Uterus (tissue), 2 donors: ENCODE data around the gene FAM83F.

Experiments used
- POLR2A ChIP-seq, 2 donors: fragments of 450-650 bp; IDR thresholded peaks; one replicate each; pipeline ENCODE4 v1.6.1; 2016; ENCODE audit warnings: antibody characterized with exemption in 2 of 2, mild to moderate bottlenecking in 1 of 2, moderate library complexity in 1 of 2
- TF ChIP-seq, protein P1 (sequence below), 4 experiments: fragments of 200-600 bp in 2 of 4; fragments of 450-650 bp in 2 of 4; sonication (generic) in 2 of 4; IDR thresholded peaks; one replicate each; pipeline ENCODE4 v1.5.1; 2016 to 2019; ENCODE audit warnings: antibody characterized with exemption in 4 of 4, mild to moderate bottlenecking in 2 of 4, moderate library complexity in 1 of 4

DNA sequence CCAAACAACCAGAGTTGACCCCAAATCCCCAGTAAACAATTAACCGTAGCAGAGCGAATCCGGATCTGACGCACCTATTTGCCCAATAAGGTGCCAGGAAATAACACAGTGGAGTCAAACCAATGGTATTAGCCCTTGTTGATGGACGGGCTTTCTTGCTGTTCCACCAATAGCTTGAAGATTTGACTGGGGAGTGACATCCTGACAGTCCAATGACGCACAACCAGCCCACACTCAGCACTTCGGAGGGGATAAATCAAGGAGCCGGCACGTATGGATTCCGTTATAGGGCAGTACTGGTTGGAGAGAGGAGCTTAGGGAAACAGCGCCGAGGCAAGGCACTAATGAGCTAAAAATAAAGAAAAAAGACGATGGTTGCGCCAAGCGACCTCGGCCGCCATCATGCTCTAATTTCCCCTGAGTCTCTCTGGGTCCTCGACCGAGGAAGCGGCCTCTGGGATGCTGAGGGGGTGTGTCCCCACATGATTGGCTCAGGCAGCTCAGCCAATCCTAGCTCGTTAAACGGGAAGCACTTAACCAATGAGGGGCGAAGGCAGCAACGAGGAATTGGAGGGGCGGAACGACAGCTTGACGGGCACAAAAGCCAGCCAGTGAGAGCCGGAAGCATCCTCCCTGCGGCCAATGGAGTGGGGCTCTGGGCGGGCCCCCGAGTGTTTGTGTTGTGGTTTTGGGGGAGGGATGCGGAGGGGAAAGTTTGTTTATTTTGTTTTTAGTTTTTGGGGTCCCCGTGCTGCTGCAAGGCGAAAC is 49.5 kb downstream of the FAM83F start:
- TF ChIP-seq, protein P1, sequence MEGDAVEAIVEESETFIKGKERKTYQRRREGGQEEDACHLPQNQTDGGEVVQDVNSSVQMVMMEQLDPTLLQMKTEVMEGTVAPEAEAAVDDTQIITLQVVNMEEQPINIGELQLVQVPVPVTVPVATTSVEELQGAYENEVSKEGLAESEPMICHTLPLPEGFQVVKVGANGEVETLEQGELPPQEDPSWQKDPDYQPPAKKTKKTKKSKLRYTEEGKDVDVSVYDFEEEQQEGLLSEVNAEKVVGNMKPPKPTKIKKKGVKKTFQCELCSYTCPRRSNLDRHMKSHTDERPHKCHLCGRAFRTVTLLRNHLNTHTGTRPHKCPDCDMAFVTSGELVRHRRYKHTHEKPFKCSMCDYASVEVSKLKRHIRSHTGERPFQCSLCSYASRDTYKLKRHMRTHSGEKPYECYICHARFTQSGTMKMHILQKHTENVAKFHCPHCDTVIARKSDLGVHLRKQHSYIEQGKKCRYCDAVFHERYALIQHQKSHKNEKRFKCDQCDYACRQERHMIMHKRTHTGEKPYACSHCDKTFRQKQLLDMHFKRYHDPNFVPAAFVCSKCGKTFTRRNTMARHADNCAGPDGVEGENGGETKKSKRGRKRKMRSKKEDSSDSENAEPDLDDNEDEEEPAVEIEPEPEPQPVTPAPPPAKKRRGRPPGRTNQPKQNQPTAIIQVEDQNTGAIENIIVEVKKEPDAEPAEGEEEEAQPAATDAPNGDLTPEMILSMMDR (IDR thresholded peaks at IDR 0.05) = no peak
- peak; percentile 55 to 66 for TF ChIP-seq POLR2A (IDR thresholded peaks at IDR 0.05)
